OCI-LY1 (cell line): ENCODE data around the gene RETSAT.

Experiments used
- EZH2 ChIP-seq: fragments of 200-600 bp; sonication (generic), shearing (Covaris generic); IDR thresholded peaks from 2 replicates; pipeline ENCODE4 v1.8.0; 2017; ENCODE audit warnings: borderline replicate concordance, mixed run types, mild to moderate bottlenecking, antibody characterized with exemption, low read length, moderate library complexity, mixed read lengths
- TF ChIP-seq, protein P1 (sequence below): fragments of 200-600 bp; sonication (generic), shearing (Covaris generic); IDR thresholded peaks from 2 replicates; pipeline ENCODE4 v1.5.1; 2017; ENCODE audit warnings: mild to moderate bottlenecking, antibody characterized with exemption, low read length, moderate library complexity, mixed read lengths

DNA sequence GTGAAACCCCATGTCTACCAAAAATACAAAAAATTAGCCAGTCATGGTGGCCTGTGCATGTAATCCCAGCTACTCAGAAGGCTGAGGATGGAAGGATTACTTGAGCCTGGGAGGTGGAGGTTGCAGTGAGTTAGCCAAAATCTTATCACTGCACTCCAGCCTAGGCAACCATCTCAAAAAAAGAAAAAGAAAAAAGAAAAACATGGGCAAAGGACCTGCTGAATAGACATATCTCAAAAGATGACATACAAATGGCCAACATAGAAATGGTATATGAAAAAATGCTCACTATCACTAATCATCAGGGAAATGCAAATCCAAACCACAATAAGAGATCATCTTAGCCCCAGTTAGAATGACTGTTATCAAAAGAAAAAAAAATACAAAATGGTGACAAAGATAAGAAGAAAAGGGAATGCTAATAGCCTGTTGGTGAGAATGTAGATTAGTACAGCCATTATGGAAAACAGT, 25.1 kb downstream of the RETSAT start:
- TF ChIP-seq, protein P1, sequence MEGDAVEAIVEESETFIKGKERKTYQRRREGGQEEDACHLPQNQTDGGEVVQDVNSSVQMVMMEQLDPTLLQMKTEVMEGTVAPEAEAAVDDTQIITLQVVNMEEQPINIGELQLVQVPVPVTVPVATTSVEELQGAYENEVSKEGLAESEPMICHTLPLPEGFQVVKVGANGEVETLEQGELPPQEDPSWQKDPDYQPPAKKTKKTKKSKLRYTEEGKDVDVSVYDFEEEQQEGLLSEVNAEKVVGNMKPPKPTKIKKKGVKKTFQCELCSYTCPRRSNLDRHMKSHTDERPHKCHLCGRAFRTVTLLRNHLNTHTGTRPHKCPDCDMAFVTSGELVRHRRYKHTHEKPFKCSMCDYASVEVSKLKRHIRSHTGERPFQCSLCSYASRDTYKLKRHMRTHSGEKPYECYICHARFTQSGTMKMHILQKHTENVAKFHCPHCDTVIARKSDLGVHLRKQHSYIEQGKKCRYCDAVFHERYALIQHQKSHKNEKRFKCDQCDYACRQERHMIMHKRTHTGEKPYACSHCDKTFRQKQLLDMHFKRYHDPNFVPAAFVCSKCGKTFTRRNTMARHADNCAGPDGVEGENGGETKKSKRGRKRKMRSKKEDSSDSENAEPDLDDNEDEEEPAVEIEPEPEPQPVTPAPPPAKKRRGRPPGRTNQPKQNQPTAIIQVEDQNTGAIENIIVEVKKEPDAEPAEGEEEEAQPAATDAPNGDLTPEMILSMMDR: no peak
- TF ChIP-seq EZH2: no peak
